ENCODE results near the gene PRUNE2.

The PRUNE2 gene

DNA sequence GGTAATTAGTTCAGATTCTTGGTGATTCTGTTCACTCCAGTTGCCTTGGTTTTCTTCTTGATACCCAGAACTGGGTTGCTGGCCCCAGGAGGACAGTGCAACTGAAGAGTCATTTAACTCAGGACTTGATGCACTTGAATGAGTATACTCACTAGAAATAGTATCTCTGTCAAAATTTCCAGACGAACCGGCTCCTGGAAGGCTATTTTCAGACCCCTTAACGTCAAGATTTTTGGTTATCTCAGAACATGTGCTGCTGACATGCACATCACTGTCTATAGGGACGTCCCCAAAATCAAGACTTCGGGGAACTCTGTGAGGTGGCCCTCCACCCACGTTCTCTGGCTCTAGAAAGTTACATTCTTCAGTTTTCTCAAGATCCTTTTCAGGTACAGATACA is 198.4 kb downstream of the PRUNE2 start:
- H2AFZ ChIP-seq (ENCODE audit: low read depth, low read length): no peak overlapping the region
- ATAC-seq (ENCODE audit: insufficient read depth, low read depth) (no peak), DNase-seq (no peak)
- H3K4me3 ChIP-seq (ENCODE audit: low read depth in 1 of 2, low read length in 2 of 2): no peak overlapping the region
- H3K27ac ChIP-seq (ENCODE audit: low read length): no peak overlapping the region
- H3K27me3 ChIP-seq (ENCODE audit: insufficient read depth, low read length, poor library complexity): peaks cover 3% of the 10 kb centered on the region
- H3K36me3 ChIP-seq (ENCODE audit: insufficient read depth, low read length): no peaks in the 10 kb centered on the region
- H3K79me2 ChIP-seq (ENCODE audit: insufficient read depth, low read length): no peaks in the 10 kb centered on the region
- no peak overlapping the region for H3K9ac ChIP-seq (ENCODE audit: low read depth, low read length)
- no peaks in the 10 kb centered on the region for H3K4me1 ChIP-seq (ENCODE audit: insufficient read depth, low read length)
- H4K20me1 ChIP-seq (ENCODE audit: insufficient read depth, low read length): no peaks in the 10 kb centered on the region
- H3K4me2 ChIP-seq (ENCODE audit: insufficient read depth, low read length): no peak overlapping the region
- no peak for TF ChIP-seq EZH2 (IDR thresholded peaks at IDR 0.05; ENCODE audit: borderline replicate concordance, low read depth, low read length, severe bottlenecking)
- no peak for TF ChIP-seq CTCF (IDR thresholded peaks at IDR 0.05; ENCODE audit: borderline replicate concordance, extremely low read depth, low read length, poor library complexity, severe bottlenecking)
- no peaks in the 10 kb centered on the region for H3K9me3 ChIP-seq (ENCODE audit: insufficient read depth, low read length, severe bottlenecking)

DNA sequence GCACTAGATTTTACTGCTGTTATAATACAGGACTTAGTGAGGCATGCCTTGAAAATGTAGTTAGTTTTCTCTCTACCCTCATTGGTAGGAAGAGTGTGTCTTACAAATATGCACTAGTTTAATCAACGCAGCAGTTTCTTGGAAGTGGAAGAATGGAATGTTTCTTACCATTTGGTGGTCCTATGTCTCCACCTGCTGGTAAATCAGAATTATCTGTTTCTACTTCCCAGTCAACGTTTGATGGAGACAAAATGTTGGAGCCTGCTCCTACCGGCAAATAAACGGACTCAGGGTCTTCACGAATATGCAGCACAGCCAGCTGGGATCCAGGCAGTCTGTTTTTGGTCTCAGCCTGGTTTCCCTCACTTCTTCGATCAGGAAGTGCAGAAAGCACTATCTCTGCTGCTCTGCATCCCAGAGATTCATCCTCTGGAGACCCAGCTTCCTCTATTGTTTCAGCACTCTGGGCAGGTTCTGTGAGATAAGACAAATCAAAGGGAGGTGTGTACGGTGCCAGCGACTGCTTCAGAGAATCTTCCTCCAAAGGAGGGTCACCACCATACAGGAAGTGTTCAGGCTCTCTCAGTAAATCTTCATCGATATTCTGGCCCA is 201.2 kb downstream of the PRUNE2 start:
- Histone ChIP-seq H3K9ac (ENCODE audit: low read depth, low read length) (no peak overlapping the region), H2AFZ (ENCODE audit: low read depth, low read length) (no peak overlapping the region), H4K20me1 (ENCODE audit: insufficient read depth, low read length) (no peaks in the 10 kb centered on the region), H3K4me1 (ENCODE audit: insufficient read depth, low read length) (no peaks in the 10 kb centered on the region), H3K9me3 (ENCODE audit: insufficient read depth, low read length, severe bottlenecking) (no peaks in the 10 kb centered on the region), H3K36me3 (ENCODE audit: insufficient read depth, low read length) (no peaks in the 10 kb centered on the region), H3K27ac (ENCODE audit: low read length) (no peak overlapping the region), H3K4me3 (ENCODE audit: low read depth in 1 of 2, low read length in 2 of 2) (no peak overlapping the region), H3K27me3 (ENCODE audit: insufficient read depth, low read length, poor library complexity) (peaks cover 3% of the 10 kb centered on the region), H3K4me2 (ENCODE audit: insufficient read depth, low read length) (no peak overlapping the region), H3K79me2 (ENCODE audit: insufficient read depth, low read length) (no peaks in the 10 kb centered on the region)
- no peak for DNase-seq
- peak; percentile 50; the same call in 1 of the 3 replicates for ATAC-seq (ENCODE audit: insufficient read depth, low read depth)
- TF ChIP-seq EZH2 (IDR thresholded peaks at IDR 0.05; ENCODE audit: borderline replicate concordance, low read depth, low read length, severe bottlenecking) (no peak), CTCF (IDR thresholded peaks at IDR 0.05; ENCODE audit: borderline replicate concordance, extremely low read depth, low read length, poor library complexity, severe bottlenecking) (peak; percentile 72)

GRCh38 chr9:76703270-76703669 is 202.6 kb downstream of the PRUNE2 start:
- no peaks in the 10 kb centered on the region for H3K4me1 ChIP-seq (ENCODE audit: insufficient read depth, low read length)
- no peak for DNase-seq
- no peak for ATAC-seq (ENCODE audit: insufficient read depth, low read depth)
- H3K9ac ChIP-seq (ENCODE audit: low read depth, low read length): no peak overlapping the region
- no peaks in the 10 kb centered on the region for H3K79me2 ChIP-seq (ENCODE audit: insufficient read depth, low read length)
- H2AFZ ChIP-seq (ENCODE audit: low read depth, low read length): no peak overlapping the region
- H3K4me3 ChIP-seq (ENCODE audit: low read depth in 1 of 2, low read length in 2 of 2): no peak overlapping the region
- H3K27me3 ChIP-seq (ENCODE audit: insufficient read depth, low read length, poor library complexity): peaks cover 3% of the 10 kb centered on the region
- no peaks in the 10 kb centered on the region for H4K20me1 ChIP-seq (ENCODE audit: insufficient read depth, low read length)
- no peak overlapping the region for H3K4me2 ChIP-seq (ENCODE audit: insufficient read depth, low read length)
- no peaks in the 10 kb centered on the region for H3K36me3 ChIP-seq (ENCODE audit: insufficient read depth, low read length)
- no peaks in the 10 kb centered on the region for H3K9me3 ChIP-seq (ENCODE audit: insufficient read depth, low read length, severe bottlenecking)
- H3K27ac ChIP-seq (ENCODE audit: low read length): no peak overlapping the region
- no peak for TF ChIP-seq EZH2 (IDR thresholded peaks at IDR 0.05; ENCODE audit: borderline replicate concordance, low read depth, low read length, severe bottlenecking)
- TF ChIP-seq CTCF (IDR thresholded peaks at IDR 0.05; ENCODE audit: borderline replicate concordance, extremely low read depth, low read length, poor library complexity, severe bottlenecking): no peak
